HG03520 (cell line): ENCODE measurements around the gene ETV4.
A peak's percentile ranks its signal among the peaks of the same experiment; 100 is the strongest.
"Not testable (repeated sequence)": the region's sequence is repeated elsewhere in the genome, so short reads cannot be mapped to it uniquely, and the experiment has no call there.

Experiments
- ATAC-seq: cut with Tn5 transposase; IDR thresholded peaks from one replicate; pipeline ENCODE4 v1.9.1; 2021; ENCODE audit warnings: mild to moderate bottlenecking, moderate library complexity; ENCODE audit not compliant: unreplicated experiment

The ETV4 gene

DNA sequence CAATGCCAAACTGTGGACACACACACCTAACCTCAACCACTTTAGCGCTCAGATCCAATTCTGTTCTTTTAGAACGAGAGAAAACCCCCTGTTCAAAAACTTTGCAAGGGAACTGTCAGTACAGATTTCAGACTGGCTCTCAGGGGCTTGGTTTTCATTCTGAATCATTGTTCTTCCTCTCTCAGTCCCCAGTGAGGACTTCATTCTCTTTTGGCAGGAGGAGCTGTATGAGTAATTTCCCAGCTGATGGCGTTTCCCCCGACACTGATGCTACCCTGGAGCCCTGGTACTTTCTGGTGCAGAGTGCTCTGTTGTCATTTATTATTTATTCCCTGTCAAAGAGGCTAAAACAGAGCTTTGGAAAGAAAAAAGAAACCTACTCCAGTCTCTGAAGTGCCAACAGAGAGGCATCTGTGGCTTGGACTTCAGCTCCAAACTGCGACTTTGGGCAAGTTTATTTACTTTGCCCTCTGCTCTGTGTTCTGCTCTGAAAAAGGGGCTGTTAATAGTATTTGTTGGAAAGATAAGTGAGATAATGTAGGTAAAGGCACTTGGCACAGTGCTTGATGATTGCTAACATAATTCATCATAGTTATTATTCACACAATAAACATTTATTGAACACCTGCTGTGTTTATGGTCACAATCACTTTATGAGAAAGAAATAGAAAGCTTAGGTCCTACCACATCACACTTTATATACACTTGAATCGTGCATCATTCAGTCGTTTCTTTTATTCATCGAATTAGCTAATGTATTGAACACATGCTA, 28.3 kb downstream of the ETV4 start:
- no peak for ATAC-seq

DNA sequence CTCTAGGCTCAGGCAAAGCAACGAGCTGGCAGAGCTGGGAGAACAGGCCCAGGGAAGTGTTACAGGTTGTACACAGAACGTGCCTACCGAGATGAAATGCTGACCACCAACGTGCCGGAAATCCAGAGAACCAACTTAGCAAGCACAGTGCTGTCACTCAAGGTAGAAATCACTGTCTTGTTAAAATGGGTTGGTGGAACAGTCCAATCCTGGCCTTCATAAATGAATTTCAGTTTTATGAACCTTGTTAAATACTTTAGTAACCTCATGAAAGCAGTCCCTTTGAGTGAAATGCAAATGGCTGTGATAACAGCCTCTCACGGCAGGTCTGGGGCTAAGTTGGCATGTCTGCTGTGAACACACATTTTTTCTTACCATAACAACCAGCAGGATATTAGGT, 29.0 kb downstream of the ETV4 start:
- no peak for ATAC-seq

DNA sequence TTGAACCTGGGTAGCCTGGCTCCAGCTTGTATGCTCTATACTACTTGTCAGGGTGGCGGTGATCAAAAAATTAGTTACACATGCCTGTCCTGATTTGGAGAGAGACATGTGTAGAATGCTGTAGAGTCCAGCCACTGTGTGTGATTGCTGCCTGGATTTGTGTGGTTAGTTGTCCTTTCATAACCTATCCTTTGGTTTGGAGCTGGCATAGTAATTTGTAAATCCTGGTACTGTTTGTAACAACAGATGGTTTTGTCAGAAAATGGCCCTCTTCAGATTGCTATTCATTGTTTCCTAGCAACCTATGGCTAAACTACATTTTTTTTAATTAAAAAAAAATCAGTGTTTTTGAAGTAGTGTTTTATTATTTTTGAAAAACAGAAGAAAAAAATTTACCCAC, 30.5 kb downstream of the ETV4 start:
- ATAC-seq = no peak

DNA sequence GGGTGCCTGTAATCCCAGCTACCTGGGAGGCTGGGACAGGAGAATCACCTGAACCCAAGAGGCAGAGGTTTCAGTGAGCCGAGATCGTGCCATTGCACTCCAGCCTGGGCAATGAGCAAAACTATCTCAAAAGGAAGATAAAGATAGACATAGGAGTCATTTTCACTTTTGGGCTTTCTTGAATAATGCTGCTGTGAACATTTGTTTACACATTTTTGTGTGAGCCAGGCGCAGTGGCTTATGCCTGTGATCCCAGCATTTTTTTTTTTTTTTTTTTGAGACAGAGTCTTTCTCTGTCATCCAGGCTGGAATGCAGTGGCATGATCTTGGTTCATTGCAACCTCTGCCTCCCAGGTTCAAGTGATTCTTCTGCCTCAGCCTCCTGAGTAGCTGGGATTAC, 34.9 kb downstream of the ETV4 start:
- ATAC-seq = not testable (repeated sequence)

DNA sequence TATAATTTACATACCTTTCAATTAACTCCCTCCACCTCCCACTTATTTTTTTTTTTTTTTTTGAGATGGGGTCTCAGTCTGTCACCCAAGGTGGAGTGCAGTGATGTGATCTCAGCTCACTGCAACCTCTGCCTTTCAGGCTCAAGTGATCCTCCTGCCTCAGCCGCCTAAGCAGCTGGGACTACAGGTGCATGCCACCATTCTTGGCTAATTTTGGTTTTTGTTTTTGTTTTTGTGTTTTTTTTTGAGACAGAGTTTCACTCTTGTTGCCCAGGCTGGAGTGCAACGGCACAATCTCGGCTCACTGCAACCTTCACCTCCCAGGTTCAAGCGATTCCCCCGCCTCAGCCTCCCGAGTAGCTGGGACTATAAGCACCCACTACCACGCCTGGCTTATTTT, 36.7 kb downstream of the ETV4 start:
- ATAC-seq = not testable (repeated sequence)

DNA sequence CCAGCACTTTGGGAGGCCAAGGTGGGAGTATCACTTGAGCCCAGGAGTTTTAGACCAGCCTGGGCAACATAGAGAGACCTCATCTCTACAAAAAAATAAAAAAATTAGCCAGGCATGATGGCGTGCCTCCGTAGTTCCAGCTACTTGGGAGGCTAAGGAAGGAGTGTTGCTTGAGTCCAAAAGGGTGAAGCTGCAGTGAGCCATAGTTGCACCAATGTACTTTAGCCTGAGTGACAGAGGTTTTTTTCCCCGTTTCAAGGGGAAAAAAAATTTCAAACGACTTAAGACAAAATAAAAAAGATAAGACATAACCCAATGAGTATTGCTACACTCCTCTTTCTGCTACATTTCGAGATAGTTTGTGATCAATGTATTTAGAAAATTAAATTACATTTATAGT, 55.5 kb downstream of the ETV4 start:
- ATAC-seq = no peak

DNA sequence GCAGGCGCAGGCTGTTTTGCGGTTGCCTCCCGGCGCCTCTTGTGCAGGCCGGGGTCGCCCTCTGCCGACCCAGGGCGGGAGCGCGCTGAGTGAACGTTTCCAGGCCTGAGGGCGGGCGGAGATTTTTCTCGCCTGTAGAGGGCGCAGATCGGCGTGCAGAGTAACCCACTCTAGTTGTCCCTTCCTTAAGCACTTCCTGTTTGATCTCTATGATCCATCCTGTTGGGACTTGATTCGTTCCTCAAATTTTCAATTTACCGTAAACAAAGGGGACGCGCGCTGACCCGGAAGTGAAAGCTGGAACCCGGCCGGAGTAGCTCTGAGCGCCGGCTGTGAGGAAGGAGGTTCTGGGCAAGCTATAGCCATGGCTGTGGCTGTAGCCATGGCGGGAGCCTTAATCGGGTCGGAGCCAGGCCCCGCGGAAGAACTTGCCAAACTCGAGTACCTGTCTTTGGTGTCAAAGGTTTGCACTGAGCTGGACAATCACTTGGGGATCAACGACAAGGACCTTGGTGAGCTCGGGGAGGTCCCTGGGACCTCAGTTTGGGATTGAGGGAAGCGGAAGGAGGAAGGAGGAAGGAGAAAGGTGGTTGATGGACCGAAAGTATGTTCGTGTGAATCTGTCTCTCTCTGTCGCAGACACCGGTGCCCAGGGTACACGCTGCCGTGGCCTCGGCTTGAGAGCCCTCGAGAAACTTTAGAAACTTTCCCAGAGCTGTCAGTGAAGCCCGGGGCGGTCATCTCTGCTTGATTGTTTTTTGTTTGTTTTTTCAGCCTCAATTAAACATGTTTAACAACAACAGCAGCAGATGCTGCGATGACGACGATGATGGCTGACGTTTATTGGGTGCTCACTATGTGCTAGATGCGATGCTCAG, 62.2 kb downstream of the ETV4 start, which contains the start of gene DHX8:
TSS of gene DHX8 (plus strand) at position 302 of the 878 bp plus-strand sequence. CDS start at position 365, 63 bp downstream.
- ATAC-seq = peak; percentile 88

DNA sequence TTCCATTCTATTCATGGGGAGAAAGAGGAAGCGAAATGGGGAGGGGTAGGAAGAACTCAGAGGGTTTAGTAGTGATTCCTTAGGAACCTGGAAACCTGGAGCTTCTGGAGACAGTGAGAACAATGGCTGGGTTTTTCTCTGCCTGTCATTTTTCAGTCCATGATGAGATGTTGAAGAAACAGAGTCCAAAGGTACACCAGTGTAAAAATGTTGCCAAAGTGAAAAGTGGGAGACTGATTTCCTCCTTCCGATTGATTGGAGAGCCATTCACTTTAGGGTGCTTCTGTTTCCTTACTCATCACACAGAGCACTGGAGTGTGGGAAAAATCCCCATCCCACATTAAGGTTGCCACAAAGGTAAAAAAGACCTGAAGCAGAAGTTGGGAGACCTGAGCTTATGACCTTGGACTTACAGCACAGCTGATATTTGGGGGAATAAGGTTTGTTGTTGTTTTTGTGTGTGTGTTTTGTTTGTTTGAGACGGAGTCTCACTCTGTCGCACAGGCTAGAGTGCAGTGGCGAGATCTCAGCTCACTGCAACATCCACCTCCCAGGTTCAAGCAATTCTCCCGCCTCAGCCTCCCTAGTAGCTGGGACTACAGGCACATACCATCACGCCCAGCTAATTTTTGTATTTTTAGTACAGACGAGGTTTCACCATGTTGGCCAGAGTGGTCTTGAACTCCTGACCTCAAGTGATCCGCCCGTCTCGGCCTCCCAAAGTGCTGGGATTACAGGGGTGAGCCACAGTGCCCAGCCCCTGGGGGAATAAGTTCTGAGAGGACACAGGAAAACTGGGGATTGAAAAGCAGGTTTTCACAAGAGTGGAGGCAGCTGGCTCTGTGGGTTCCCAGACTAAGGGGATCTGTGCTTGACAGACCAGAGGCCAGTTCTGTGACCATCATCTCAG, 63.8 kb downstream of the ETV4 start:
- no peak for ATAC-seq

DNA sequence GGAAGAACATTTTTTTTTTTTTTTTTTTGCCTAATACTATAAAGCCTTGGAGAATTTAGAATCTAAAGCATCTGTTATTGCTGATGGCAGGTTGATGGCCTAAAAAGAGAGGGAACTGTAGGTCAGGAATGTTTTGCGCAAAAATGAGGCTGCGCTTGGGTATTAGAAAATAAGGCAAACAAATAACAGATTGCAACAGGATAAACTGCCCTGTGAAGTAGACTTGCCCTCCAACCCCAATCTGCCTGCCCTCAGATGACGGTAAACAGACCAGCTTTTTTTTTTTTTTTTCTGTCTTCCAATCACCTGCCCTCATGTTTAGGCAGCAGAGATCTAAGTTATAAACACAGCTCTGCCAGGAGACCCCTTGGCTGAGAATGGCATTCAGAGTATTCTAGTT, 66.2 kb downstream of the ETV4 start:
- ATAC-seq = no peak
